H9 (cell line): ENCODE results near the gene COL9A2. TPM values are rescaled to one million over a fixed set of nuclear protein-coding genes. Genes with fewer than 3 reads are reported as not detected.

Source experiments
- DNase-seq: peaks from one replicate; pipeline ENCODE4 v3.0.0-alpha.2; 2017
- H2AFZ ChIP-seq: one replicate; pipeline ENCODE4 v1.6.1; 2013; ENCODE audit warnings: mild to moderate bottlenecking, low read length, control low read depth, moderate library complexity
- H2AK5ac ChIP-seq: 2 replicates; pipeline ENCODE4 v1.6.1; 2013; ENCODE audit warnings: low read length, control low read depth, mixed read lengths; ENCODE audit not compliant: insufficient read length
- H2BK120ac ChIP-seq: one replicate; pipeline ENCODE4 v1.6.1; 2013; ENCODE audit warnings: low read depth, mild to moderate bottlenecking, low read length, control low read depth, inconsistent platforms; ENCODE audit not compliant: poor library complexity, severe bottlenecking
- H2BK12ac ChIP-seq: 2 replicates; pipeline ENCODE4 v1.6.1; 2013; ENCODE audit warnings: low read length, control low read depth, mixed read lengths, low read depth; ENCODE audit not compliant: insufficient read length
- H2BK15ac ChIP-seq: 2 replicates; pipeline ENCODE4 v1.6.1; 2013; ENCODE audit warnings: low read depth, low read length, control low read depth
- H2BK20ac ChIP-seq: one replicate; pipeline ENCODE4 v1.6.1; 2013; ENCODE audit warnings: low read depth, mild to moderate bottlenecking, low read length, control low read depth, inconsistent platforms; ENCODE audit not compliant: poor library complexity, severe bottlenecking
- H2BK5ac ChIP-seq: 2 replicates; pipeline ENCODE4 v1.6.1; 2013; ENCODE audit warnings: low read length, control low read depth, mixed read lengths; ENCODE audit not compliant: insufficient read length
- H3K14ac ChIP-seq: 2 replicates; pipeline ENCODE4 v1.6.1; 2013; ENCODE audit warnings: low read length, control low read depth; ENCODE audit not compliant: insufficient read depth
- H3K18ac ChIP-seq: 2 replicates; pipeline ENCODE4 v1.6.1; 2013; ENCODE audit warnings: low read depth, mild to moderate bottlenecking, mixed read lengths, low read length, control low read depth; ENCODE audit not compliant: insufficient read length
- H3K23ac ChIP-seq: 2 replicates; pipeline ENCODE4 v1.6.1; 2013; ENCODE audit warnings: low read length, control low read depth, mixed read lengths, low read depth; ENCODE audit not compliant: insufficient read length
- H3K23me2 ChIP-seq: 2 replicates; pipeline ENCODE4 v1.6.1; 2013; ENCODE audit warnings: low read depth, mild to moderate bottlenecking, mixed read lengths, low read length, control low read depth; ENCODE audit not compliant: insufficient read length, poor library complexity, severe bottlenecking
- H3K27ac ChIP-seq: 2 replicates; pipeline ENCODE4 v1.5.1; 2013; ENCODE audit warnings: low read length, control low read depth, mixed read lengths, low read depth; ENCODE audit not compliant: insufficient read length
- H3K27me3 ChIP-seq: 2 replicates; pipeline ENCODE4 v1.6.1; 2013; ENCODE audit warnings: low read length, control low read depth, inconsistent platforms; ENCODE audit not compliant: insufficient read depth
- H3K4ac ChIP-seq: 2 replicates; pipeline ENCODE4 v1.6.1; 2013; ENCODE audit warnings: low read depth, mild to moderate bottlenecking, control low read depth, inconsistent platforms, low read length, moderate library complexity
- H3K4me1 ChIP-seq: 2 replicates; pipeline ENCODE4 v1.6.1; 2013; ENCODE audit warnings: low read length, control low read depth, inconsistent platforms; ENCODE audit not compliant: insufficient read depth
- H3K4me2 ChIP-seq: 2 replicates; pipeline ENCODE4 v1.6.1; 2013; ENCODE audit warnings: low read length, control low read depth, mixed read lengths; ENCODE audit not compliant: insufficient read length, insufficient read depth
- H3K56ac ChIP-seq: 2 replicates; pipeline ENCODE4 v1.6.1; 2013; ENCODE audit warnings: low read depth, mild to moderate bottlenecking, mixed read lengths, low read length, control low read depth; ENCODE audit not compliant: insufficient read length
- H3K79me1 ChIP-seq: 2 replicates; pipeline ENCODE4 v1.6.1; 2013; ENCODE audit warnings: low read depth, mild to moderate bottlenecking, moderate library complexity, low read length, control low read depth, inconsistent platforms; ENCODE audit not compliant: insufficient read depth, poor library complexity, severe bottlenecking
- H3K79me2 ChIP-seq: 2 replicates; pipeline ENCODE4 v1.6.1; 2013; ENCODE audit warnings: low read length, control low read depth, inconsistent platforms; ENCODE audit not compliant: insufficient read depth
- H3K9ac ChIP-seq: 2 replicates; pipeline ENCODE4 v1.6.1; 2013; ENCODE audit warnings: low read length, control low read depth, mixed read lengths; ENCODE audit not compliant: insufficient read length; ENCODE audit errors: extremely low read depth
- H3K9me3 ChIP-seq: one replicate; pipeline ENCODE4 v1.6.1; 2013; ENCODE audit warnings: low read depth, low read length, inconsistent platforms; ENCODE audit not compliant: control insufficient read depth
- H3T11ph ChIP-seq: one replicate; pipeline ENCODE4 v1.6.1; 2013; ENCODE audit warnings: mild to moderate bottlenecking, low read length, control low read depth, inconsistent platforms
- H4K20me1 ChIP-seq: one replicate; pipeline ENCODE4 v1.6.1; 2013; ENCODE audit not compliant: control insufficient read depth, insufficient read length, insufficient read depth
- H4K5ac ChIP-seq: 2 replicates; pipeline ENCODE4 v1.6.1; 2013; ENCODE audit warnings: low read depth, mild to moderate bottlenecking, mixed read lengths, low read length, control low read depth; ENCODE audit not compliant: insufficient read length
- H4K8ac ChIP-seq: replicated peaks from 2 replicates; pipeline ENCODE4 v1.6.1; 2013; ENCODE audit warnings: low read length, control low read depth, mixed read lengths, low read depth; ENCODE audit not compliant: insufficient read length
- H4K91ac ChIP-seq: 2 replicates; pipeline ENCODE4 v1.6.1; 2013; ENCODE audit warnings: low read depth, mild to moderate bottlenecking, moderate library complexity, mixed read lengths, low read length, control low read depth; ENCODE audit not compliant: insufficient read length
- H3K27ac Mint-ChIP-seq, 3 experiments: 2 replicates in 2 of 3; 3 replicates in 1 of 3; pipeline ENCODE4 v1.8.0; 2020 to 2021; ENCODE audit warnings: mixed read lengths in 3 of 3, mild to moderate bottlenecking in 1 of 3, moderate library complexity in 1 of 3
- H3K27me3 Mint-ChIP-seq: 2 replicates; pipeline ENCODE4 v1.8.0; 2021; ENCODE audit warnings: low read depth, mild to moderate bottlenecking, moderate library complexity, mixed read lengths
- H3K36me3 Mint-ChIP-seq, 3 experiments: 2 replicates in 2 of 3; 3 replicates in 1 of 3; pipeline ENCODE4 v1.8.0; 2020 to 2021; ENCODE audit warnings: low read depth in 3 of 3, mixed read lengths in 3 of 3; ENCODE audit not compliant: insufficient read depth in 1 of 3
- H3K4me1 Mint-ChIP-seq, 2 experiments: 2 replicates each; pipeline ENCODE4 v1.8.0; 2020; ENCODE audit warnings: mixed read lengths in 2 of 2
- H3K4me3 Mint-ChIP-seq, 2 experiments: 2 replicates in 1 of 2; 3 replicates in 1 of 2; pipeline ENCODE4 v1.8.0; 2020 to 2021; ENCODE audit warnings: mild to moderate bottlenecking in 2 of 2, mixed read lengths in 2 of 2, moderate library complexity in 1 of 2
- H3K9me3 Mint-ChIP-seq, 2 experiments: 2 replicates in 1 of 2; 3 replicates in 1 of 2; pipeline ENCODE4 v1.8.0; 2020; ENCODE audit warnings: mild to moderate bottlenecking in 2 of 2, mixed read lengths in 2 of 2, moderate library complexity in 1 of 2
- WGBS: extraction: QIAGEN DNeasy Blood & Tissue Kit; methylation state at CpG from one replicate; pipeline ENCODE4 v1.1.7; 2013; ENCODE audit warnings: missing lambda C conversion rate, low lambda C conversion rate, mixed read lengths; ENCODE audit not compliant: insufficient read length; ENCODE audit errors: extremely low coverage; 5-methylcytosine and 5-hydroxymethylcytosine counted together
- total RNA-seq: library from RNA; stranded (reverse); gene quantifications from 2 replicates; pipeline ENCODE4 v1.2.1, GENCODE V29; 2021
- TF ChIP-seq, protein P1 (sequence below): fragments of 200-600 bp; sonication (generic); conservative IDR thresholded peaks from 3 replicates; pipeline ENCODE4 v1.8.0; 2021; ENCODE audit warnings: antibody characterized with exemption, mild to moderate bottlenecking

Gene COL9A2
- total RNA-seq, 1 experiment from 2014 or later, result 4.5 TPM

DNA sequence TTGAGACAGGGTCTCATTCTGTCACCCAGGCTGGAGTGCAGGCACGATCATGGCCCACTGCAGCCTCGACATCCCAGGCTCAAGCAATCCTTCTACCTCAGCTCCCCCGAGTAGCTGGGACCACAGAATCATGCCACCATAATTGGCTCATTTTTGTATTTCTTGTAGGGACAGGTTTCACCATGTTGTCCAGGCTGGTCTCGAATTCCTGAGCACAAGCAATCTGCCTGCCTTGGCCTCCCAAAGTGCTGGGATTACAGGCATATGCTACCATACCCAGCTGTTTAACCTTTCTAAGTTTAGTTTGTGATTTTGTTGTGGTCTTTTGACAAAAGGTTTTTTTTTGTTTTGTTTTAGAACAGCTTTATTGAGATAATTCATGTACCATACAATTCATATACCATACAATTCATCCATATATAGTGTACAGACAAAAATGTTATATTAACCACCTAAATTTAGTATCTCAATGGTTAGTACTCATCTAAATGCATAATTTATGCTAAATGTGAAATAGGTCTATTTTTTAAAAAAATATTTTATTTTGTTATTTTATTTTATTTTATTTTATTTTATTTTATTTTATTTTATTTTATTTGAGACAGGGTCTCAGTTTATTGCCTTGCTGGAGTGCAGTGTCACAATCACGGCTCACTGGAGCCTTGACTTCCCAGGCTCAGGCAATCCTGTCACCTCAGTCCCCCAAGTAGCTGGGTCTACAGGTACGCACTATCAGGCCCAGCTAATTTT lies 50.1 kb downstream of the COL9A2 start:
- Histone ChIP-seq H4K8ac (no peak overlapping the region), H3K14ac (no peak overlapping the region), H4K5ac (no peak overlapping the region), H4K91ac (no peak overlapping the region), H2AK5ac (no peak overlapping the region), H3K27ac (no peak overlapping the region), H2AFZ (no peak overlapping the region), H2BK12ac (no peak overlapping the region), H2BK15ac (no peak overlapping the region), H3K4ac (no peak overlapping the region), H3K9me3 (no peaks in the 10 kb centered on the region), H2BK5ac (no peak overlapping the region), H2BK120ac (no peak overlapping the region), H3K9ac (no peak overlapping the region), H3K56ac (no peak overlapping the region), H3K27me3 (no peaks in the 10 kb centered on the region), H3K23me2 (no peaks in the 10 kb centered on the region), H3T11ph (no peak overlapping the region), H3K18ac (no peak overlapping the region), H3K4me2 (no peak overlapping the region), H3K79me1 (no peaks in the 10 kb centered on the region), H3K4me1 (no peaks in the 10 kb centered on the region), H3K23ac (no peak overlapping the region), H3K79me2 (no peaks in the 10 kb centered on the region), H4K20me1 (no peaks in the 10 kb centered on the region), H2BK20ac (no peak overlapping the region)
- no peaks in the 10 kb centered on the region for H3K27me3 Mint-ChIP-seq
- no peak overlapping the region for H3K4me3 Mint-ChIP-seq
- H3K4me1 Mint-ChIP-seq, result no peaks in the 10 kb centered on the region
- no CpG with 5 or more reads among the region's 6 CpGs for WGBS
- DNase-seq, result no peak
- no peaks in the 10 kb centered on the region for H3K9me3 Mint-ChIP-seq
- peaks cover 7 to 62% (median 48%) of the 10 kb centered on the region in 3 experiments; a peak in 6 of 7 replicates for H3K36me3 Mint-ChIP-seq
- TF ChIP-seq, protein P1, sequence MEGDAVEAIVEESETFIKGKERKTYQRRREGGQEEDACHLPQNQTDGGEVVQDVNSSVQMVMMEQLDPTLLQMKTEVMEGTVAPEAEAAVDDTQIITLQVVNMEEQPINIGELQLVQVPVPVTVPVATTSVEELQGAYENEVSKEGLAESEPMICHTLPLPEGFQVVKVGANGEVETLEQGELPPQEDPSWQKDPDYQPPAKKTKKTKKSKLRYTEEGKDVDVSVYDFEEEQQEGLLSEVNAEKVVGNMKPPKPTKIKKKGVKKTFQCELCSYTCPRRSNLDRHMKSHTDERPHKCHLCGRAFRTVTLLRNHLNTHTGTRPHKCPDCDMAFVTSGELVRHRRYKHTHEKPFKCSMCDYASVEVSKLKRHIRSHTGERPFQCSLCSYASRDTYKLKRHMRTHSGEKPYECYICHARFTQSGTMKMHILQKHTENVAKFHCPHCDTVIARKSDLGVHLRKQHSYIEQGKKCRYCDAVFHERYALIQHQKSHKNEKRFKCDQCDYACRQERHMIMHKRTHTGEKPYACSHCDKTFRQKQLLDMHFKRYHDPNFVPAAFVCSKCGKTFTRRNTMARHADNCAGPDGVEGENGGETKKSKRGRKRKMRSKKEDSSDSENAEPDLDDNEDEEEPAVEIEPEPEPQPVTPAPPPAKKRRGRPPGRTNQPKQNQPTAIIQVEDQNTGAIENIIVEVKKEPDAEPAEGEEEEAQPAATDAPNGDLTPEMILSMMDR, result no peak
- H3K27ac Mint-ChIP-seq, result no peak overlapping the region
